ENCODE results near the gene UBXN2A.
"Not testable (repeated sequence)": the region's sequence is repeated elsewhere in the genome, so short reads cannot be mapped to it uniquely, and the experiment has no call there.

Gene UBXN2A

DNA sequence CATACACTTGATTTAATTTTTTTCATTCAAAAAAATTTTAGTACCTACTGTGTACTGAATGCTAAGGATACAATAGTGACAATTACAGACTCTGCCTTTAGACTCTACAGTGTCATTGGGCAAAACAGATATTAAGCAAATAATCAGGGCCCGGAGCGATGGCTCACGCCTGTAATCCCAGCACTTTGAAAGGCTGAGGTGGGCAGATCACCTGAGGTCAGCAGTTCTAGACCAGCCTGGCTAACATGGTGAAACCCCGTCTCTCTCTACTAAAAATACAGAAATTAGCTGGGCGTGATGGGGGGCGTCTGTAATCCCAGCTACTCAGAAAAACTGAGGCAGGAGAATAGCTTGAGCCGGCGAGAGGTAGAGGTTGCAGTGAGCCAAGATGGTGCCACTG lies 1.4 kb downstream of the UBXN2A start:
- DNase-seq, result no peak

DNA sequence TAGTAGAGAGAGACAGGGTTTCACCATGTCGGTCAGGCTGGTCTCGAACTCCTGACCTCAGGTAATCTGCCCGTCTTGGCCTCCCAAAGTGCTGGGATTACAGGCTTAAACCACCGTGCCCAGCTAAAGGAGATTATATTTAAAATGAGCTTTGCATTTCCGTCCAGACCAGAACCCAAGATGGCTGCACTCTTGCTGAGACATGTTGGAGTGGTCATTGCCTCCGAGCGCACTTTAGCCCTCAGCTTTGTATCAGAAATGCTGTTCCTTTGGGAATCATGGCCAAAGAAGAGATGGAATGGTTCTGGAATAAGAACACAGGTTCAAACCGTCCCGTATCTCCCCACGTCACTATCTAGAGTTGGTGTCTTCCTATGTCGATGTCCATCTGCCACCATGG lies 3.4 kb downstream of the UBXN2A start:
- no peak for DNase-seq

DNA sequence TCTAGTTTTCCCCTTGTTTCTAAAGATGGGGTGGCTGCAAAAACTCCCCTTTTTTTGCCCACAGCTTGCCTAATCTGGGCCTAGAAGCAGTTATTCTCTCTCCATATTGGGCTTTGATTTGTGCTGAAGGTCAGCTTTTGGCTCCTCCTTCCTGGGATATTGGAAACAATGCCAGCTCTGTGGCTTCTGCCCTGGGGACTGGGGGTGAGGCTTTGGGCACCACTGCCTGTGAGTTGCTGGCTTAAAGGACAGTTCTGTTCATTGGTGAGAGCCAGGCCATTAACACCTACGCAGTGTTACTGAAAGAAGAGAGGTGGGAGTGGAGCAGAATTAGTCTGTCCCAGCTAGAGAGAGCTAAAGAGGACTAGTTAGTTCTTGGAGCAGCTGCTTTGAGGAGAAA lies 4.3 kb downstream of the UBXN2A start:
- peak; percentile 32 for DNase-seq

DNA sequence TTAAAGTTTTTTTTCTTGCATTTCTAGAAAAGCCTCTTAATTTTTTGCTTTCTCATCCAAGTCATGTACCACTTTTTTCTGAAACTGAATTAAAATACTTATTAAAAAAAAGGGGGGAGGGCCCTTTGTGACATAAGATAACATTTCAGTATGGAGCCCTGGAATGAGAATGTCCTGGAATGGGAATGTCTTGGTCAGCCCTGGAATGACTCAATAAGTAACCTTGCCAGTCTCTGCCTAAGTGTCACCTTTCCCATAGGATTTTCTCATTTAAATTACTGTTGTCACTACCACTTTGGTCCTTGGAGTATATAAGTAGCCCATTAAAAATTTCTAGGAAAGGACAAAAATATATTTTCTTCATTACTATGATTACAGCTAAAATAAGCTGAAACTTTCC lies 4.7 kb downstream of the UBXN2A start:
- DNase-seq, result no peak

DNA sequence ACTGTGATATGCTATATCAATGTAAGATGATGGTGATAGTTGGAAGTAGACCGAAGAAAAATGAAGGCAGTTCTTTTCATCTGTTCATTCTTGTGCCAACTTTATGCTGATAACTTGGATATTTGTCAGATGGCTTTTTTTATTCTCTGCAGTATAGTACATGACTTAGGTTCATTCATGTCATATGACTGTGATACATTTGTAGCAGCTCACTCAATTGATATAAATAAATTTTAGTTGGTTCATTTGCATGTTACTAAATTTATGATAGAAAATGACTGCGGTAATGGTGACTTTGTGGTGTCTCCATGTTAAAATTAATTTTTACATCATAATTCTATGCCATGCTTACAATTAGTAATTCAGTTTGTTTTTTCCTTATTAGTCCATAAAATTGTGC lies 7.1 kb downstream of the UBXN2A start:
- DNase-seq, result no peak

DNA sequence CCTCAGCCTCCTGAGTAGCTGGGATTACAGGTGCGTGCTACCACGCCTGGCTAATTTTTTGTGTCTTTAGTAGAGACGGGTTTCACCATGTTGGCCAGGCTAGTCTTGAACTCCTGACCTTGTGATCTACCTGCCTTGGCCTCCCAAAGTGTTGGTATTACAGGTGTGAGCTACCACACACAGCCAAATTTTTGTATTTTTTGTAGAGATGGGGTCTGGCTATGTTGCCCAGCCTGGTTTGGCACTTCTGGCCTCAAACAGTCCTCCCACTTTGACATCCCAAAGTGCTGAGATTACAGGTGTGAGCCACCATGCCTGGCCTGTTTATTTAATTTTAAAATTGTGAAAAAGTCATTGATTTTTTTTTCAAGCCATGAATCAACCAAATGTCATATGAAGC lies 12.3 kb downstream of the UBXN2A start:
- not testable (repeated sequence) for DNase-seq

DNA sequence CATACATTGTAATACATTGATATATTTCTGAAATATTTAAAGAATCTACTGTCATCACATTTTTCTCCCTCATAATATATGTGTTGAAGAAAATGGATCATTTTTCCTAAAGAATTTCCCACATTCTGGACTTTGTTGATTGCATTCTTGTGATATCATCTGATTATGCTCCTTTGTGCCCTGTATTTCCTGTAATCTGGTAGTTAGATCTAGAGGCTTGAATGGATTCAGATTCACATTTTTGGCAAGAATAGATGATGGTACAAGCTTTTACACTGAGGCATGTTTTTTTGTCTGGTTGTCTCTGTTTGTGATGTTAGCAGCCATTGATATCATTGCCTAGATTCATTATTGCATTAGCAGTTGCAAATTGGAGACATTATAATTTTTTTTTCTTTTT lies 13.4 kb downstream of the UBXN2A start:
- no peak for DNase-seq

DNA sequence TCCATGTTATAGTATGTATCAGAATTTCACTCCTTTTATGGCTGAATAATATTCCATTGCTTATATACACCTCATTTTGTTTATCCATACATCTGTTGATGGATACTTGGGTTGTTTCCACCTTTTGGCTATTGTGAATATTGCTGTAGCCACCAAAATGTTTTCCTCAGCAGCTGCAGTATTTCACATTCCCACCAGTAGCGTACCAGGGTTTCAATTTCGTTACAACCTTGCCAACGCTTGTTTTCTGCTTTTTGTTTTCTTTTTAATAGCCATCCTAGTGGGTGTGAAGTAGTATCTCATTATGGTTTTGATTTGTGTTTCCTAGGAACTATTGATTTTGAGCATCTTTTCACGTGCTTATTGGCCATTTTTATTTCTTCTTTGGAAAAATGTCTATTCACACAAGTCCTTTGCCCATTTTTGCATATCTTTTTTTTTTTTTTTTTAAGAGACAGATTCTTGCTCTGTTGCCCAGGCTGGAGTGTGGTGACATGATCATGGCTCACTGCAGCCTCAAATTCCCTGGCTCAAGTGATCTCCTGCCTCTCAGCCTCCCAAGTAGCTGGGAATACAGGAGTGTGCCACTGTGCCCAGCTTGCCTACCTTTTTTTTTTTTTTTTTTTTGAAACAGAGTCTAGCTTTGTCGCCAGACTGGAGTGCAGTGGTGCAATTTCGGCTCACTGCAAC lies 14.2 kb downstream of the UBXN2A start:
- DNase-seq, result no peak

DNA sequence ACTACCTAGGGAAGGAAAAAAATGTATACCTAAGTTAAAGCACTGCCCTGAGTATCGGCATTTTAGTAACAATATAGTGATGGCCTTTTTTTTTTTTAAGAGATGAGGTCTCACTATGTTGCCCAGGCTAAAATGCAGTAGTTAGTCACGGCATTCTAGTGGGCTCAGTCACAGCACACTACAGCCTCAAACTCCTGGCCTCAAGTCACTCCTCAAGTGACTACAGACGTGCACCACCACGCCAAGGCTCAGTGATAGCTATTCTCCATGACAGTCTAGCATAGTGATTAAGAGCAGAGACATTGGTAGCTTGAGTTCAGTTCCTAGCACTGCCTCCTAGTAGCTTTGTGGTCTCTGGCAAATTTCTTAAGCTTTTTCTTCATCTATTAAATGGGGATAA lies 27.6 kb downstream of the UBXN2A start:
- DNase-seq, result no peak

DNA sequence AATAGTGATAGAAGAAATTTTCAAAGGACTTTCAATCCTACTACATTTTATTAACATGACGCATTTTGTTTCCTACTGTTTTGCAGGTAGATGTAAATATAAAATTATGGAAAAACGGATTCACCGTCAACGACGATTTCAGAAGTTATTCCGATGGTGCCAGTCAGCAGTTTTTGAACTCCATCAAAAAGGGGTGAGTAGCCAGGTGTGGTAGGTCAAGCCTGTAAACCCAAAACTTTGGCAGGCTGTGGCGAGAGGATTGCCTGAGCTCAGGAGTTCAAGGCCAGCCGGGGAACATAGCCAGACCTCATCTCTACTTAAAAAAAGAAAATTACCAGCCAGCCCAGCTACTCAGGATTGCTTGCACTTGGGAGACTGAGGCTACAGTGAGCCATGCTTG lies 36.6 kb downstream of the UBXN2A start:
- no peak for DNase-seq

DNA sequence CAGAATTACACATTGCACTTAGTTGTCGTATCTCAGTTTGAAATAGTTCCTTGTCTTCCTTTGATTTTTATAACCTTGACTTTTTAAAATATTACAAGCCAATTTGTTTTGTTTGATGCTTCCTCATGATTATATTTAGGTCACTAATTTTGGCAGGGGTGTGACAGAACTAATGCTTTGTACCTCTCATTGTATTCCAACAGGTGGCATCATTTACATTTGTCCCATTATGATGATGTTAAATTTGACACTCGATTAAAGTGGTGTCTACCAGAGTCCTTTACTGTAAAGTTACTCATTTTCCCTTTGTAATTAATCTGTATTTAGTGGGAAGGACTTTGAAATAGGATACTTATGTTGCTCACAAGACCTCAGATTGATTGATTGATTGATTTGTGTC lies 48.1 kb downstream of the UBXN2A start:
- no peak for DNase-seq

DNA sequence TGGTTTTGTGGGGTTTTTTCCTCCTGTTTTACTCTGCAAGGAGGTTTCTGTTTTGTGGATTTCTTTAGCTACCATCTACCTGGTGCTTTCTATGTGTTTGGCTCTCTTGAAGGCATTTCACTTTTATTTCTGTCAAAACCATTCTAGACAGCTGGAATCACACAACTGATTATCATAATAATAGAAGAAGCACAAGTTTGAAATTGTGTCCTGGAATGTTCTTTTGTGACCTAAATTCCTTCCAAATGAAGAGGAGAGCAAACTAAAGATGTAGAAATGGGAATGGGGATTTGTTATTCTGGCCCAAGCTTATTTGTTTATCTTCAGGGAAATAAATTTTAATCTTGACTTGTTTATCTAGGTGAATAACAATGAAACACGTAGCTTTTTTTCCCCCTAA lies 52.7 kb downstream of the UBXN2A start:
- no peak for DNase-seq

DNA sequence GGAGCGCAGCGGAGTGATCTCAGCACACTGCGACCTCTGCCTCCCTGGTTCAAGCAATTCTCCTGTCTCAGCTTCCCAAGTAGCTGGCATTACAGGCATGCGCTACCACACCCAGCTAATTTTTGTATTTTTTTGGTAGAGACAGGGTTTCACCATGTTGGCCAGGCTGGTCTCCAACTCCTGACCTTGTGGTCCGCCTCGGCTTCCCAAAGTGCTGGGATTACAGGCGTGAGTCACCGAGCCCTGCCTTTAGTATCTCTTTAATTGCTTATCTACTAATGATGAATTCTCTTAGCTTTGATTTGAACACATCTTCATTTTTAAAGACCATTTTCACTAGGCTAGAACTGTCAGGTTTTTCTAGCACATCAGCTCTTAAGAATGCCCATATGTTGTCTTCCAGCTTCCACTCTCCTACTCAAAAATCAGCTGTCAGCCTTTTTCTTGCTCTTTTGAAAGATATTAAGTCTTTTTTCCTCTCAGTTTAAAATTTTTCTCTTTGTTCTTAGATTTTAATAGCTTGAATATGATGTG lies 53.5 kb downstream of the UBXN2A start:
- DNase-seq, result no peak

DNA sequence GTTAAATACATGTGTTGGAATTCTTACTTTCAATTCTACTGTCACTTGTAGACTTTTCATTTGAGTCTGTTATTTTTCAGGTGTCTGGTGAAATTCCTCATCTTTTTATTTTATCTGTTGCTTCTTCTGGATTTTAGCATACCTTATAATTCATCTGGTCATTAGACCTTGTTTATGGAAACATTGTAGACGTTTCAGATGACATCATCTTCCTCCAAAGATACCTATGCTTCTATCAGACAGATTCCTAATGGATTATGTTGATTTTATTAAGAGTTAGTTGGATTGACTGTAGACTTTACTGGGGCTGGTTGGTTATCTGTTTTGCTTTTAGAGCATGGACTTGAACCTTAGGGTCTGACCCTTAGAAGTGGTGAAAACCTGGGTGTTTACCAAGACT lies 54.3 kb downstream of the UBXN2A start:
- no peak for DNase-seq

DNA sequence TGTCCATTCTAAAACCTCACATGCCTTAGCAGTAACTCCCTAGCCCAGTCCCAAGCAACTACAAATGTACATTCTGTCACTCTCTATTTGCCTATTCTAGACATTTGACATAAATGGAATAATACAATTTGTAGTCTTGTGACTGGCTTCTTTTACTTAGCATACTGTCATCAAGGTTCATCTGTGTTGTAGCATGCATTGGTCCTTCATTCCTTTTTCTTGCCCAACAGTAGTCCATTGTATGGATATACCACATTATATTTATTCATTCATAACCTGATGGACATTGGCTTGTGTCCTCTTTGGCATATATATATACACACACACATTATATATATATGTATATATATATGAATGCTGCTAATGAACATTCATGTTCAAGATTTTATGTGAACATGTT lies 67.4 kb downstream of the UBXN2A start:
- DNase-seq, result no peak

DNA sequence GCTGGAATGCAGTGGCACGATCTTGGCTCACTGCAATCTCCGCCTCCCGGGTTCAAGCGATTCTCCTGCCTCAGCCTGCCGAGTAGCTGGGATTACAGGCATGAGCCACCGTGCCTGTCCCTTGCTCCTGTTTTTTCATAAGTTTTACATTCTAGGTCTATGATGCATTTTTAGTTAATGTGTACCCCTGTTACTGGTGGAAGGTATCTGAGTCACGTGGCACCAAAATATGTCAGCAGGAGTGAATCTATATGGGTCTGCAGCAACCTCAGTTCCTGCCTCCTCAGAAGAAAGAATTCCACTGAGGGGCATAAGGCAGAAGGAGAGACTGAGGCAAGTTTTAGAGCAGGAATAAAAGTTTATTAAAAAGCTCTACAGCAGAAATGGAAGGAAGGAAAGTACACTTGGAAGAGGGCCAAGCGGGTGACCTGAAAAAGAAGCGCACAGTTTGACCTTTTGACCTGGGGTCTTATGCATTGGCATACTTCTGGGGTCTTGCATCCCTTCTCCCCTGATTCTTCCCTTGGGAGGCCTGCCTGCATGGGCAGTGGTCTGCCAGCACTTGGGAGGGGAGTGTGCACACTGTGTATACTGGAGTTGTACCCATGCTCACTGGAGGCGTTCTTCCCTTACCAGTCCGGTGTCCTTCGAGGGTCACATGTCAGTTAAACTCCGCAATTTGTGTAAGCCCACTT lies 68.6 kb downstream of the UBXN2A start:
- no peak for DNase-seq

DNA sequence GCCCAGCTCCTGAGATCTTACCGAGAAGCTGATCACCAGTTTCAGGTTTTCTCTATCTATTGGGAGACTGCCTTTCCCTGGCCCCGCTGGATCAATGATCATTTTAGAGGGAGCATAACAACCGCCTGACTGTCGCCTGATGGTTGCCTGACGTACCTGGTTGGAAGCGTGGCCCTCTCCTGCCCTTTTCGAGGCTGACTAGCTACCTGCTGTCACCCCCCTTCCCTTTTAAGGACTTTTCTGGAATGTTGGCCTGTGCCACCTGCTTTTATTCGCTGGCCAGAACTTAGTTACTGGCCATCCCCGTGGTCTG lies 69.1 kb downstream of the UBXN2A start:
- no peak for DNase-seq

DNA sequence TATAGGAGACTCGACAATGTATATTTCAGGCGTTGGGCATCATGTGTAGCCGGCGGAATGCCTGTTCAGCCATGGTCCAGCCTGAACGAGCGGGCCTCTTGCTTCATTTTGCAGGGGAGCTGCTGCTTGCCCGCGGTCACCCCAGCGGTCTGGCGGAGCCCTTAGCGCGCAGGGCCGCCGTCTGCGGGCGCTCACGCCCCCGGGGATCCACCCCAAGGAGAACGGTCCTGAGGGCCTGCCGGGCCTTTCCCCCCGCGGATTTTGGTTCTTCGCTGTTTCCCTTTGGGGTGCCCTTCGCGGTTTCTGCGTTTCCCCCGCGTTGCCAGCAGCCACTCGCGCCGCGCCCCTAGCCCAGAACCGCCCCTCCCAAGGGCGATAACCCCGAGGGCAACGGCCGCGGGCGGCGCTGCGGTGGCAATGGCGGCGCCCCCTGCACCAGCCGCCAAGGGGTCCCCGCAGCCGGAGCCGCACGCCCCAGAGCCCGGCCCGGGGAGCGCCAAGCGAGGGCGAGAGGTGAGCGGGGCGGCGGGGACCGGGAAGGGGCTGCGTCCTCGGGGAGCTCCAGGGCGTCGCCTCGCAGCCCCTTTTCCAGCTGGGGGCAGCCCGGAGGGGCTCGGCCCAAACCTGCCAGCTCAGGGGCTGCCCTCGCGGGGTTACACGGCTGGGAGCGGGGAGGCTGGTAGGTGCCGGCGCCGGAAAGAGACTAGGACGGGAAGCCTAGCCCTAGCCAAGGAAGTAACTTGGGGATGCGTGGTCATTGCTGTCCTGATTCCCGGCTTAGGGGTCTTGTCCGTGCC lies 69.6 kb downstream of the UBXN2A start, which contains the start of gene MFSD2B:
TSS of gene MFSD2B (plus strand) at position 406 of the 797 bp plus-strand sequence. CDS start at position 418, 12 bp downstream.
- peak; percentile 35 for DNase-seq

DNA sequence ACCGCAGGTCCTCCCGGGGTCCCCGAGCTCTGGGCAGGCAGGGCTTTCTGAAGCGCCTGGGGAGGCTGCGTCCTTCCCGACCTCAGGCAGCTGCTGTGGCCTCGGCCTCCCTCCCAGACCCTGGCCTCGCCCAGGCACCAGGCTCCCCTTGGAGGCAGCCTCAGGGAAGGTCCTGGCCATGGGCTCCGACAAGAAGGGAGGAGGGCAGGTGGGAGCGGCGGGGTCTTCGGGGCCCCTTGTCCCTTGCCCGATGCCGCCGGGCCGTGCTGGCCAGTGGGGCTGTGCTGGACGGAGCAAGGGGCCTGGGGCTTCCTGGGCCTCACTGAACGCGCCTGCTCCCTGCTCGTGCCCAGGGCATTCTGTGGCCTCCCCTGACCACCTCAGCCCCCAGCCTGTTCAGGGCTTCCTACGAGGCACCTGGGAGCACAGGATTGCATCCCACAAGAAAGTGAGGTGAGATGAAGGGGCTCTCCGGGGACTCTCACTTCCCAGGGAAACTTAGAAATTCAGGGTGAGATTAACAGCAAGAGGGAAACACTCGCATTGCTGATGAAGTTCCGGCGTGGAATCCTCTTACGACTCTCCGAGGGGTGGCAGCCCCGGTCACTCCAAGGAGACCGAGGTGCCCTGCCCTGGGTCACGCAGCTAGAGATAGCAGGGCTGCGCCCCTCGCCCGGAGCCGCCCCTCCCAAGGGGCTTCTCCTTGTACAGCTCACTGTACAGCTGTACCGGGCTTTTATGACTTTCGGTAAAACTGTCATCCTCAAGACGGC lies 70.4 kb downstream of the UBXN2A start:
- no peak for DNase-seq

DNA sequence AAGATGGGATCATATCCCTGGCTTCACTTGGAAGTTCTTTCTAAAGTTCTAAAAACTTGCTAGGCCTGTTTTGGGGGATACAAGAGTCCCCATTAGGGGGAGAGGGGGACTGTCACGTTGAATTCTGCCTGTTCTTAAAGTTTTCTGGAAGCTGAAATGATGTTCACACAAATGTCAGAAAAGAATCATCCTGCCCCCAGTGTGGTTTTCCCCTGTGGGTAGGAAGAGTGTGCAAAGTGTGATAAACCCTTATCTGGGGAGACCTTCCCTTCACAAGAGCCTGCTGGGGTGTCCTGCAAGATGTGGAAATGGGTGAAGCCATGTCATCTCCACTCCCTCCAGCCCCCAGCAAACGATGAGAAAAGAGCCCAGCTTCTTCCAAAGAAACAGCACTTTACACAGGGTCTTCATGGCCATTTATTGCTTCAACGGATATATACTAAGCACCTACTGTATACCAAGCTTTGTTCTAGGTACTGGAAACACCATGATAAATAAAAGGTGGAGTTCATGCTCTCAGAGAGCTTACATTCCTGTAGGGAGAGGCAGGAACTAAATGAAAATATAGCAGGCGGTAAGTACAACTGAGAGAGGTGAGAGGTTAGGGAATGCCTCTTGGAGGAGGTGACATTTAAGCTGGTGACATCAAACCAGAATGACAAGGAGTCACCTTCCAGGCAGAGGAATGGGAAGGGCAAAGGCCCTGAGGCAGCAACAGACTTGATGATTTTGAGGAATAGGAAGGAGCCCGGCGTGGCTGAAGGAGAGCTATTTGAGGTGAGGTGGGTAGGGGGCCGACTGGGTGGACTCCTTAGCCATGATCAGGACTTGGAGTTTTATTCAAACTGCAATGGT lies 71.2 kb downstream of the UBXN2A start:
- DNase-seq, result no peak

DNA sequence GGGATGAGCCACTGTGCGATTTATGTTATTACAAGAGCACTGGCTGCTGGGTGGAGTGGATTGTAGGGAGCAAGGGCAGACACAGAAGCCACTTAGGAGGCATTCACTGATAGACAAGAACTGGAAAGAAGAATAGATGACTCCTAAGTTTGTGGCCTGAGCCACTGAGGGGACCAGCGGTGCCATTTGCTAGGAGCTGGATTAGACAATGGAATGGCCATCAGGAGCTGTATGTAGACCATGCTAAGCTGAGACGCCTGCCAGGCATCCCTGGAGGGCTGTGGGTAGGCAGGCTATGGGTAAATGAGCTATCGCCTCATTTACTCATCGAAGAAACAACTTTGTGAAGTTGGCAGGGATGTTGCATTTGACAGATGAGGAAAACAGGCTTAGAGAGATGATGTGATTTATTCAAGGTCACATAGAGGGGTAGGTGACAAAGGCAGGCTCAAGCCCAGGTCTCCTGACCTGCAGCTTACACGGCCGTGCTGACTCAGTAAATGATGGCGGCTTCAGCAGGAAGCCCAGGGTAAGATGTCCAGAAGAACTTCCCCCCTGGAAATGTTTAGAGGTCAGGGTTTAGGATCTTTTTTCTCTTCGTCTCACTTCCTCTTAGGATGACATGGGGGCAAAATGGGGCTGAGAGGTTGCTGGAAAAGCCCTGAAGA lies 72.4 kb downstream of the UBXN2A start:
- DNase-seq, result no peak

Measured in right hindlimb (tissue), 1 donor.